Nephron progenitor cell (in vitro differentiated cells): ENCODE data around the gene PTPRO.

Experiments
- DNase-seq: peaks from one replicate; pipeline ENCODE4 v3.0.0; 2021
- H3K27ac Mint-ChIP-seq: 2 replicates; pipeline ENCODE4 v1.8.0; 2021; ENCODE audit warnings: mild to moderate bottlenecking, moderate library complexity, mixed read lengths
- H3K27me3 Mint-ChIP-seq: 2 replicates; pipeline ENCODE4 v1.8.0; 2021; ENCODE audit warnings: mild to moderate bottlenecking, low read depth, mixed read lengths; ENCODE audit not compliant: poor library complexity
- H3K36me3 Mint-ChIP-seq: 2 replicates; pipeline ENCODE4 v1.8.0; 2021; ENCODE audit warnings: low read depth, mixed read lengths
- H3K4me1 Mint-ChIP-seq: 2 replicates; pipeline ENCODE4 v1.8.0; 2021; ENCODE audit warnings: mixed read lengths
- H3K4me3 Mint-ChIP-seq: 2 replicates; pipeline ENCODE4 v1.8.0; 2021; ENCODE audit warnings: mild to moderate bottlenecking, moderate library complexity, mixed read lengths
- H3K9me3 Mint-ChIP-seq: 2 replicates; pipeline ENCODE4 v1.8.0; 2021; ENCODE audit warnings: mild to moderate bottlenecking, moderate library complexity, mixed read lengths
- TF ChIP-seq, protein P1 (sequence below): fragments of 200-600 bp; sonication (generic); IDR thresholded peaks from 2 replicates; pipeline ENCODE4 v1.5.0; 2021; ENCODE audit warnings: antibody characterized with exemption

Gene PTPRO

DNA sequence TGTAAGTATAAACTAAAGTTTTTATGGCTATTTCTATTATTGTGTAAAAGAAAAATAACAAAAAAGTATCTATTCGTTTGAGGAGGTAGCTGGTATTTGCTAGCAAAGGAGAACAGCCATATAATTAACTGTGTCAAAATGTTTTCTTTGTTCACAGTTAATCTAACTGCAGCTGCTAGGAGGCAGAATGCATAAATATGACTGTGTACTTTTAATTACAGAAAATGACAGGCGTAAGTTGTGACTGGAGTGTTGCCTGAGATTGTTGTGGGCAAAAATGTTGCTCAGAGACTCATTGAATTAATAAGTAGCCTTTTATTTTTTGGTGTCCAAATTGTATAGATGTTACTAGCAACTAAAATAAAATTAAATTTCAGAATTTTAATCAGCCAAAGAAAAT is 33.5 kb downstream of the PTPRO start:
- Mint-ChIP-seq H3K27me3 (peaks cover 6% of the 10 kb centered on the region), H3K9me3 (no peaks in the 10 kb centered on the region), H3K4me1 (no peaks in the 10 kb centered on the region), H3K27ac (no peak overlapping the region), H3K4me3 (no peak overlapping the region), H3K36me3 (no peaks in the 10 kb centered on the region)
- TF ChIP-seq, protein P1, sequence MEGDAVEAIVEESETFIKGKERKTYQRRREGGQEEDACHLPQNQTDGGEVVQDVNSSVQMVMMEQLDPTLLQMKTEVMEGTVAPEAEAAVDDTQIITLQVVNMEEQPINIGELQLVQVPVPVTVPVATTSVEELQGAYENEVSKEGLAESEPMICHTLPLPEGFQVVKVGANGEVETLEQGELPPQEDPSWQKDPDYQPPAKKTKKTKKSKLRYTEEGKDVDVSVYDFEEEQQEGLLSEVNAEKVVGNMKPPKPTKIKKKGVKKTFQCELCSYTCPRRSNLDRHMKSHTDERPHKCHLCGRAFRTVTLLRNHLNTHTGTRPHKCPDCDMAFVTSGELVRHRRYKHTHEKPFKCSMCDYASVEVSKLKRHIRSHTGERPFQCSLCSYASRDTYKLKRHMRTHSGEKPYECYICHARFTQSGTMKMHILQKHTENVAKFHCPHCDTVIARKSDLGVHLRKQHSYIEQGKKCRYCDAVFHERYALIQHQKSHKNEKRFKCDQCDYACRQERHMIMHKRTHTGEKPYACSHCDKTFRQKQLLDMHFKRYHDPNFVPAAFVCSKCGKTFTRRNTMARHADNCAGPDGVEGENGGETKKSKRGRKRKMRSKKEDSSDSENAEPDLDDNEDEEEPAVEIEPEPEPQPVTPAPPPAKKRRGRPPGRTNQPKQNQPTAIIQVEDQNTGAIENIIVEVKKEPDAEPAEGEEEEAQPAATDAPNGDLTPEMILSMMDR: no peak
- no peak for DNase-seq

DNA sequence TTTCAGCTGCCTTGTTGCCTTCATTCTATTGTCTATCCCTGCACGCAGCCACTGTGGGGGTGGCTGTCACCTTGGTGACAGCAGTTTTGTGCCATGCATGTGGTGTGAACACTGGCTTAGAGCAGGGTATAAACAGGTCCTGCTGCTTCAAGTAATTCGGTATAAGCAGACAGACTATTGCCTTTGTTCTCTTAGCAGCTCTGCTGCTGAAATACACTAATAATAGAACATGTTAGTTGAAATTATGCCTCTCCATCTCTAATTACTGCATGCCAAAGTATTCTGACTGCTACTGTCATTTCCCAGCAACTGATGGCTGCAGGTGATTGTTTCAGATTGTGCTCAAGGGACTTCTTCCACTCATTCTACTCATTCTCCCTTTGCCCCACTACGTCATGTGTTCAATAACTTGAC is 34.6 kb downstream of the PTPRO start:
- DNase-seq: no peak
- no peaks in the 10 kb centered on the region for H3K9me3 Mint-ChIP-seq

GRCh38 chr12:15364221-15365160 is 42.2 kb downstream of the PTPRO start:
- TF ChIP-seq, protein P1: no peak
- Mint-ChIP-seq H3K27me3 (peaks cover 3% of the 10 kb centered on the region), H3K9me3 (no peaks in the 10 kb centered on the region), H3K36me3 (no peaks in the 10 kb centered on the region), H3K27ac (no peak overlapping the region), H3K4me3 (no peak overlapping the region), H3K4me1 (peaks cover 45% of the 10 kb centered on the region)
- DNase-seq: no peak

More for the DNA sequence above, 34.6 kb downstream of the PTPRO start:
- H3K27me3 Mint-ChIP-seq: peaks cover 2% of the 10 kb centered on the region
- no peak overlapping the region for H3K4me3 Mint-ChIP-seq
- no peaks in the 10 kb centered on the region for H3K4me1 Mint-ChIP-seq
- TF ChIP-seq, protein P1: no peak
- H3K36me3 Mint-ChIP-seq: no peaks in the 10 kb centered on the region
- no peak overlapping the region for H3K27ac Mint-ChIP-seq

DNA sequence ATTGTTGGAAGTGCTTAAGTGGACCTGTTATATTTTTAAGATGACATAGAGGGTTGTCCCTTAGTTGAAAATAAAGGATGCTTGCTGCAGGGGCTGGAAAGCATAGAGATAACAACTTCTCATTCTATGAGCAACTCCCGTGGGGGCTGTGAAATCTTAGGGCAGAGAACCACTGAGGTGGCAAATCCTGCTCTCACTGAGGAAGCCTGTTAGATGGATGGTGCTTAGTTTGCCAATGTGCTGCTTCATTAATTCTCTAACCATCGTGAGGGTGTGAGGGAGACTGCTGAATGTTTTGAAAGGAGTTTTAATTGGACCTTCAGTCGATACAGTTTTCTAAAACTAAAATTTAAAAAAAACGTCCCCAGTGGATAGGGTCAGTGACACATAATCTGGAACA is 46.5 kb downstream of the PTPRO start:
- Mint-ChIP-seq H3K36me3 (peaks cover 7% of the 10 kb centered on the region), H3K27ac (peak overlapping the region; percentile 85), H3K27me3 (peaks cover 7% of the 10 kb centered on the region), H3K9me3 (peaks cover 8% of the 10 kb centered on the region), H3K4me1 (peaks cover 40% of the 10 kb centered on the region), H3K4me3 (peak overlapping the region; percentile 46)
- TF ChIP-seq, protein P1: no peak
- DNase-seq: peak; percentile 42

DNA sequence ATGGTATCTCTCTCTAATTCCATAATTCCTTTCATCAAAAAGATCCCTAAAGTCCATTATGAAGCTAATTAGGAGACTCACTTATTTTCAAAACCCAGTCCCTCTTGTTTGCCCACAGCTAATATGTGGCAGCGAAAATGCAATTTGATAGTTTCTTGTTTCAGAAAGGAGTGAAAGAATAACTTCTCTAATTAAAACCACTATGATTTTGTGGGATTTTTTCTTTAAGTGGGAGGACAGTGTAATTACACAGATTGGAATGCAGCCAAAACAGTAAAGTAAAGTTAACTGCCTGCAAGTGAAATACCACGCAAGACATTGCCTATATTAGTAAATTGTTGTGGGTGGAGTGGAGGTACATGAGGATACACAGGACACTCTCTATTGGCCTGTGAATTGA is 50.0 kb downstream of the PTPRO start:
- no peak for DNase-seq
- H3K9me3 Mint-ChIP-seq: peaks cover 36% of the 10 kb centered on the region
- H3K27ac Mint-ChIP-seq: no peak overlapping the region
- H3K36me3 Mint-ChIP-seq: peaks cover 7% of the 10 kb centered on the region
- H3K4me3 Mint-ChIP-seq: no peak overlapping the region
- TF ChIP-seq, protein P1: no peak
- H3K4me1 Mint-ChIP-seq: peaks cover 21% of the 10 kb centered on the region
- H3K27me3 Mint-ChIP-seq: peaks cover 8% of the 10 kb centered on the region

DNA sequence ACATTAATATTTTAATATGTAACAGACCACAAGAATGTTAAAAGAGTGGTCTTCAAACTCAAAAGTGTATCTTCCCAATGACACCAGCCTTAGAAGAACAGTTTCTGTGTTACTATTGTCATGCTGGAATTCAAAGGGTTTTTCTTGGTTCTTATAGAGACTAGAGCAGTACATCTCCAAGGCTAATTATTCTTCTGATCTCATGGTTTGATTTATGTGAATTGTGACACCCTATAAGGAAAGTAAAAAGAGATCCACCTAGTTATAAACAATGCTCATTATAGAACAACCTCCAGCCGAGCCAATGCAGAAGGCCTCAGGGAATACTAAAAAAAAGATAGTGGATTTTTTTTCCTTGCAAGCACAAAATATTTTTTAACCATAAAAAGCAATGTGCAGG is 65.5 kb downstream of the PTPRO start:
- H3K9me3 Mint-ChIP-seq: no peaks in the 10 kb centered on the region
- no peak overlapping the region for H3K4me3 Mint-ChIP-seq
- no peak for DNase-seq
- TF ChIP-seq, protein P1: no peak
- H3K27ac Mint-ChIP-seq: no peak overlapping the region
- H3K4me1 Mint-ChIP-seq: no peaks in the 10 kb centered on the region
- no peaks in the 10 kb centered on the region for H3K36me3 Mint-ChIP-seq
- no peaks in the 10 kb centered on the region for H3K27me3 Mint-ChIP-seq
